GM21526 (cell line): ENCODE data around the gene ZEB1.
"Not testable (repeated sequence)": the region's sequence is repeated elsewhere in the genome, so short reads cannot be mapped to it uniquely, and the experiment has no call there.

ENCODE experiments used
- ATAC-seq: cut with Tn5 transposase; IDR thresholded peaks from one replicate; pipeline ENCODE4 v1.9.1; 2021; ENCODE audit warnings: moderate library complexity; ENCODE audit not compliant: unreplicated experiment, low FRiP score

The ZEB1 gene

GRCh38 chr10:31317652-31318381, 1.2 kb upstream of the ZEB1 start:
- no peak for ATAC-seq

- ATAC-seq, result peak; percentile 68
Measured at GRCh38 chr10:31318382-31318853, 598 bp upstream of the ZEB1 start.

- ATAC-seq, result peak; percentile 25
Measured at GRCh38 chr10:31319602-31320549, 860 bp downstream of the ZEB1 start.

GRCh38 chr10:31320550-31321211, 1.7 kb downstream of the ZEB1 start:
- no peak for ATAC-seq

- ATAC-seq, result no peak
Measured at GRCh38 chr10:31321396-31321941, 2.5 kb downstream of the ZEB1 start.

GRCh38 chr10:31322647-31323046, 3.6 kb downstream of the ZEB1 start:
- no peak for ATAC-seq

- ATAC-seq, result no peak
Measured at GRCh38 chr10:31340343-31340742, 21.3 kb downstream of the ZEB1 start.

GRCh38 chr10:31341552-31341951, 22.5 kb downstream of the ZEB1 start:
- no peak for ATAC-seq

GRCh38 chr10:31343009-31343408, 24.0 kb downstream of the ZEB1 start:
- ATAC-seq, result no peak

GRCh38 chr10:31343551-31343950, 24.5 kb downstream of the ZEB1 start:
- no peak for ATAC-seq

- ATAC-seq, result no peak
Measured at GRCh38 chr10:31345886-31346285, 26.9 kb downstream of the ZEB1 start.

- ATAC-seq, result no peak
Measured at GRCh38 chr10:31346953-31347352, 27.9 kb downstream of the ZEB1 start.

- ATAC-seq, result peak; percentile 7
Measured at GRCh38 chr10:31347705-31348104, 28.7 kb downstream of the ZEB1 start.

GRCh38 chr10:31350891-31351290, 31.9 kb downstream of the ZEB1 start:
- ATAC-seq, result no peak

- ATAC-seq, result no peak
Measured at GRCh38 chr10:31352436-31353226, 33.6 kb downstream of the ZEB1 start.

- ATAC-seq, result peak; percentile 85
Measured at GRCh38 chr10:31353574-31353973, 34.6 kb downstream of the ZEB1 start.

GRCh38 chr10:31358688-31359330, 39.8 kb downstream of the ZEB1 start:
- no peak for ATAC-seq

GRCh38 chr10:31359979-31360378, 41.0 kb downstream of the ZEB1 start:
- no peak for ATAC-seq

GRCh38 chr10:31361475-31361874, 42.5 kb downstream of the ZEB1 start:
- ATAC-seq, result not testable (repeated sequence)
